ENCODE data around the gene SPAG17.

Gene SPAG17

DNA sequence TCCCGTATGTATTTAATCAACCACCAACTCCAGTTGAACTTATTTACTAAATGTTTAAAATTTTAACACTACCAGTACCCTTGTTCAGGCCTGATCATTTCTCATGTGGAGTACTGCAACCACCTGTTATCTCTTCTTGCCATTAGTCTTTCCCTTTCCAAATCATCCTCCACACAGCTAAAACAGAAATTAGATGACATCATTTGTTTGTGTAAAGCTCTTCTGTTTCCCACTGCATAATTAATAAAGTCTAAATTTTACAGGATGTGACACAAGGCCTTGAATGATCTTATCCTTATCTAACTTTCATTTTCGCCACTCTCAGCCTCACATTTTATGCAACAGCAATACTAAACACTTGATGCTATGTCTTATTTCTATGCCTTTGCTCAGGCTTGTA is 280.0 kb downstream of the SPAG17 start:
- Histone ChIP-seq H3K79me2 (ENCODE audit: low read length) (no peaks in the 10 kb centered on the region), H3K27ac (ENCODE audit: low read length) (no peak overlapping the region), H2AFZ (ENCODE audit: low read depth, low read length) (no peak overlapping the region), H3K9ac (ENCODE audit: low read length) (no peak overlapping the region), H3K4me1 (ENCODE audit: low read length) (no peaks in the 10 kb centered on the region), H3K27me3 (ENCODE audit: low read depth, low read length) (no peaks in the 10 kb centered on the region), H3K4me3 (ENCODE audit: low read length) (no peak overlapping the region), H3K9me3 (ENCODE audit: insufficient read depth, low read length) (no peaks in the 10 kb centered on the region), H4K20me1 (ENCODE audit: insufficient read depth, low read length) (no peaks in the 10 kb centered on the region), H3K4me2 (ENCODE audit: low read length) (no peak overlapping the region), H3K36me3 (replicated peaks; ENCODE audit: low read depth, low read length) (no peaks in the 10 kb centered on the region)
- TF ChIP-seq EZH2phosphoT487 (IDR thresholded peaks at IDR 0.05; ENCODE audit: low read depth) = no peak
- TF ChIP-seq, protein P1, sequence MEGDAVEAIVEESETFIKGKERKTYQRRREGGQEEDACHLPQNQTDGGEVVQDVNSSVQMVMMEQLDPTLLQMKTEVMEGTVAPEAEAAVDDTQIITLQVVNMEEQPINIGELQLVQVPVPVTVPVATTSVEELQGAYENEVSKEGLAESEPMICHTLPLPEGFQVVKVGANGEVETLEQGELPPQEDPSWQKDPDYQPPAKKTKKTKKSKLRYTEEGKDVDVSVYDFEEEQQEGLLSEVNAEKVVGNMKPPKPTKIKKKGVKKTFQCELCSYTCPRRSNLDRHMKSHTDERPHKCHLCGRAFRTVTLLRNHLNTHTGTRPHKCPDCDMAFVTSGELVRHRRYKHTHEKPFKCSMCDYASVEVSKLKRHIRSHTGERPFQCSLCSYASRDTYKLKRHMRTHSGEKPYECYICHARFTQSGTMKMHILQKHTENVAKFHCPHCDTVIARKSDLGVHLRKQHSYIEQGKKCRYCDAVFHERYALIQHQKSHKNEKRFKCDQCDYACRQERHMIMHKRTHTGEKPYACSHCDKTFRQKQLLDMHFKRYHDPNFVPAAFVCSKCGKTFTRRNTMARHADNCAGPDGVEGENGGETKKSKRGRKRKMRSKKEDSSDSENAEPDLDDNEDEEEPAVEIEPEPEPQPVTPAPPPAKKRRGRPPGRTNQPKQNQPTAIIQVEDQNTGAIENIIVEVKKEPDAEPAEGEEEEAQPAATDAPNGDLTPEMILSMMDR (IDR thresholded peaks at IDR 0.05; ENCODE audit: low read depth, low read length) = no peak

DNA sequence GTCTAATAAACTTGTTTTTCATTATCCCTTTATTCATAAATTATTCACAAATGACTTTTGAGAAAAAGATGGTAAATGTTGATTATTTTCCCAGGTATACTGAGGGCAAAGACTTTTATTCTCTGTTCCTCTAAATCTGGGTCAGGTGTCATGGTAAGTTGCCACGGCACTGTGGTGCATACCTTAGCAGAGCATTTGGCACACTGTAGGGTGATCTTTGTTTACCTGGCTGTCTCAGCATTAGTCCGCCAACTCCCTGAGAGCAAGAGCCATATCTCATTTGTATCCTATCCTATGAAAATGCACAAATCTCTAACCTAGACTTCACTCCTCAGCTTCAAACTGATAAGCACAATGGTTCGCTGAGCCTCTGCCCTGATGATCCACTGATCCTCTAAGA is 280.5 kb downstream of the SPAG17 start:
- Histone ChIP-seq H3K27ac (ENCODE audit: low read length) (no peak overlapping the region), H2AFZ (ENCODE audit: low read depth, low read length) (no peak overlapping the region), H3K79me2 (ENCODE audit: low read length) (no peaks in the 10 kb centered on the region), H3K4me1 (ENCODE audit: low read length) (no peaks in the 10 kb centered on the region), H3K4me2 (ENCODE audit: low read length) (no peak overlapping the region), H3K4me3 (ENCODE audit: low read length) (no peak overlapping the region), H4K20me1 (ENCODE audit: insufficient read depth, low read length) (no peaks in the 10 kb centered on the region), H3K27me3 (ENCODE audit: low read depth, low read length) (no peaks in the 10 kb centered on the region), H3K9me3 (ENCODE audit: insufficient read depth, low read length) (no peaks in the 10 kb centered on the region), H3K9ac (ENCODE audit: low read length) (no peak overlapping the region), H3K36me3 (replicated peaks; ENCODE audit: low read depth, low read length) (no peaks in the 10 kb centered on the region)
- TF ChIP-seq, protein P1 (IDR thresholded peaks at IDR 0.05; ENCODE audit: low read depth, low read length) = no peak
- no peak for TF ChIP-seq EZH2phosphoT487 (IDR thresholded peaks at IDR 0.05; ENCODE audit: low read depth)

Data from OCI-LY3 (cell line).